ENCODE measurements around the gene NTN5. TPM values are rescaled to one million over a fixed set of nuclear protein-coding genes. Genes with fewer than 3 reads are reported as not detected.

The NTN5 gene
- total and polyA plus RNA-seq, 9 of the 15 experiments (the other 6 are each of a cell fraction or from before 2014, with no cell fraction given), result not detected

GRCh38 chr19:48637948-48638830, 34.6 kb downstream of the NTN5 start (continued):
- TF ChIP-seq LARP7 (IDR thresholded peaks at IDR 0.05), result peak; percentile 93
- peak; percentile 27; the same call in 1 of the 2 replicates for TF ChIP-seq ZEB2 (IDR thresholded peaks at IDR 0.05)
- no peak for TF ChIP-seq GATAD2B (IDR thresholded peaks at IDR 0.05; ENCODE audit: borderline replicate concordance)
- no peak for TF ChIP-seq ZBTB43 (CRISPR knock-in tag; IDR thresholded peaks at IDR 0.05)
- TF ChIP-seq ZBTB26 (CRISPR knock-in tag; IDR thresholded peaks at IDR 0.05), result peak; percentile 76; the same call in 1 of the 2 replicates
- TF ChIP-seq, protein P1, sequence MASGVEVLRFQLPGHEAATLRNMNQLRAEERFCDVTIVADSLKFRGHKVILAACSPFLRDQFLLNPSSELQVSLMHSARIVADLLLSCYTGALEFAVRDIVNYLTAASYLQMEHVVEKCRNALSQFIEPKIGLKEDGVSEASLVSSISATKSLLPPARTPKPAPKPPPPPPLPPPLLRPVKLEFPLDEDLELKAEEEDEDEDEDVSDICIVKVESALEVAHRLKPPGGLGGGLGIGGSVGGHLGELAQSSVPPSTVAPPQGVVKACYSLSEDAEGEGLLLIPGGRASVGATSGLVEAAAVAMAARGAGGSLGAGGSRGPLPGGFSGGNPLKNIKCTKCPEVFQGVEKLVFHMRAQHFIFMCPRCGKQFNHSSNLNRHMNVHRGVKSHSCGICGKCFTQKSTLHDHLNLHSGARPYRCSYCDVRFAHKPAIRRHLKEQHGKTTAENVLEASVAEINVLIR (CRISPR knock-in tag; IDR thresholded peaks at IDR 0.05), result no peak
- TF ChIP-seq EZH2 (IDR thresholded peaks at IDR 0.05; ENCODE audit: borderline replicate concordance, low read depth, low read length), result no peak
- peak; percentile 87 for TF ChIP-seq NR2C2 (CRISPR knock-in tag; IDR thresholded peaks at IDR 0.05)
- peak; percentile 88 for TF ChIP-seq NR2C2 (tag; IDR thresholded peaks at IDR 0.05)
